Activated CD8-positive, alpha-beta T cell treated with anti-CD3 and anti-CD28 coated beads, Interleukin-2, amount 10 ng/mL, durations not matched to agents 7 days and 5 days (primary cell): ENCODE results near the gene NDUFS2. TPM values are rescaled to one million over a fixed set of nuclear protein-coding genes. Genes with fewer than 3 reads are reported as not detected.
A peak's percentile ranks its signal among the peaks of the same experiment; 100 is the strongest.

Experiments
- ATAC-seq: fragments of 150-1000 bp; cut with Tn5 transposase; one replicate; pipeline ENCODE4 v1.10.0; 2021; ENCODE audit warnings: moderate library complexity
- CTCF ChIA-PET: fragments of 350-600 bp; sonication (Branson Sonifier 250); formaldehyde crosslinking; loops from one replicate; lab custom pipeline; 2021; ENCODE audit warnings: antibody characterized with exemption; lab: Charles Lee
- POLR2A ChIA-PET: fragments of 350-600 bp; sonication (Branson Sonifier 250); formaldehyde crosslinking; loops from one replicate; lab custom pipeline; 2021; ENCODE audit warnings: antibody characterized with exemption; lab: Charles Lee
- DNase-seq: peaks from one replicate; pipeline ENCODE4 v3.0.0-alpha.2; 2020
- H3K27ac Mint-ChIP-seq: one replicate; pipeline ENCODE4 v1.8.0; 2021; ENCODE audit warnings: mild to moderate bottlenecking, mixed read lengths
- H3K27me3 Mint-ChIP-seq: one replicate; pipeline ENCODE4 v1.8.0; 2021; ENCODE audit warnings: low read depth, mixed read lengths
- H3K36me3 Mint-ChIP-seq: one replicate; pipeline ENCODE4 v1.8.0; 2021; ENCODE audit warnings: low read depth, mixed read lengths
- H3K4me1 Mint-ChIP-seq: one replicate; pipeline ENCODE4 v1.8.0; 2021; ENCODE audit warnings: low read depth, mixed read lengths
- H3K4me3 Mint-ChIP-seq: one replicate; pipeline ENCODE4 v1.8.0; 2021; ENCODE audit warnings: mild to moderate bottlenecking, mixed read lengths
- H3K9me3 Mint-ChIP-seq: one replicate; pipeline ENCODE4 v1.8.0; 2022; ENCODE audit warnings: mixed read lengths; ENCODE audit not compliant: insufficient read depth
- total RNA-seq, 2 experiments: library from RNA; stranded (reverse); gene quantifications; one replicate each; pipeline ENCODE4 v1.2.3, GENCODE V29; 2021

NDUFS2 gene
- 10 to 100 TPM; 73.6 to 76.8 TPM for total RNA-seq

GRCh38 chr1:161201836-161202712 lies at the start of gene NDUFS2:
Gene NDUFS2 (plus strand): TSS chr1:161202367. CDS start chr1:161202386, 19 bp downstream.
- no peaks in the 10 kb centered on the region for H3K27me3 Mint-ChIP-seq
- H3K4me3 Mint-ChIP-seq = peak within 1 kb of the TSS; percentile 93
- DNase-seq (peak; percentile 99), ATAC-seq (peak; percentile 99)
- ChIA-PET CTCF (interaction anchor here (0.6 to 18.1 kb wide), 13 partner anchors 8 to 187 kb away, joined by 3 to 331 read pairs (median 8); partner anchors contain the start of genes APOA2, B4GALT3, FCER1G and PPOX), POLR2A (interaction anchor here (0.5 to 3.7 kb wide), 29 partner anchors 9 to 936 kb away, joined by 3 to 38 read pairs (median 5); partner anchors contain the start of genes APOA2, ARHGAP30, B4GALT3 and DEDD)
- peak within 1 kb of the TSS; percentile 95 for H3K27ac Mint-ChIP-seq
- H3K9me3 Mint-ChIP-seq = no peaks in the 10 kb centered on the region
- H3K36me3 Mint-ChIP-seq = peaks cover 41% of the 10 kb centered on the region
- H3K4me1 Mint-ChIP-seq = peaks cover 78% of the 10 kb centered on the region

- ChIA-PET POLR2A (interaction anchor here (0.6 to 6.3 kb wide), 14 partner anchors 9 to 107 kb away, joined by 3 to 51 read pairs (median 6); partner anchors contain the start of genes ARHGAP30, B4GALT3, DEDD and NDUFS2), CTCF (interaction anchor here (0.8 to 3.1 kb wide), 7 partner anchors 13 to 138 kb away, joined by 3 to 38 read pairs (median 4); partner anchors contain the start of genes B4GALT3, DEDD, PPOX and TOMM40L)
- ATAC-seq (no peak), DNase-seq (no peak)
- peak overlapping the region; percentile 100 for H3K27ac Mint-ChIP-seq
- H3K9me3 Mint-ChIP-seq = no peaks in the 10 kb centered on the region
- peak overlapping the region; percentile 88 for H3K4me3 Mint-ChIP-seq
- H3K36me3 Mint-ChIP-seq = peaks cover 20% of the 10 kb centered on the region
- no peaks in the 10 kb centered on the region for H3K27me3 Mint-ChIP-seq
- H3K4me1 Mint-ChIP-seq = peaks cover 21% of the 10 kb centered on the region
These were observed 49.0 kb upstream of the NDUFS2 start for GRCh38 chr1:161153176-161153575.

GRCh38 chr1:161153682-161154337 lies 48.4 kb upstream of the NDUFS2 start, which contains the start of gene UFC1:
Gene UFC1 (plus strand): TSS chr1:161153978. CDS start chr1:161153998, 20 bp downstream.
- CTCF ChIA-PET = interaction anchor here (0.8 to 3.1 kb wide), 8 partner anchors 12 to 156 kb away, joined by 3 to 38 read pairs (median 4); partner anchors contain the start of genes B4GALT3, DEDD, PPOX and TOMM40L
- peak within 1 kb of the TSS; percentile 88 for H3K4me3 Mint-ChIP-seq
- DNase-seq (peak; percentile 91), ATAC-seq (peak; percentile 94)
- POLR2A ChIA-PET = interaction anchor here (0.6 to 6.3 kb wide), 16 partner anchors 8 to 236 kb away, joined by 3 to 51 read pairs (median 6); partner anchors contain the start of genes ARHGAP30, B4GALT3, DEDD and NDUFS2
- peaks cover 26% of the 10 kb centered on the region for H3K4me1 Mint-ChIP-seq
- H3K27ac Mint-ChIP-seq = peak within 1 kb of the TSS; percentile 100
- no peaks in the 10 kb centered on the region for H3K27me3 Mint-ChIP-seq
- peaks cover 26% of the 10 kb centered on the region for H3K36me3 Mint-ChIP-seq
- no peaks in the 10 kb centered on the region for H3K9me3 Mint-ChIP-seq

GRCh38 chr1:161157867-161158266 lies 44.3 kb upstream of the NDUFS2 start:
- no peak for DNase-seq
- no peak for ATAC-seq
- Mint-ChIP-seq H3K27me3 (no peaks in the 10 kb centered on the region), H3K4me3 (no peak overlapping the region), H3K4me1 (peaks cover 51% of the 10 kb centered on the region), H3K27ac (no peak overlapping the region), H3K9me3 (no peaks in the 10 kb centered on the region), H3K36me3 (peaks cover 41% of the 10 kb centered on the region)
- CTCF ChIA-PET = interaction anchor here (0.7 to 2.1 kb wide), 12 partner anchors 8 to 106 kb away, joined by 3 to 11 read pairs (median 4); partner anchors contain the start of genes ARHGAP30, DEDD and PPOX
- POLR2A ChIA-PET = interaction anchor here (0.6 to 6.3 kb wide), 6 partner anchors 8 to 139 kb away, joined by 3 to 51 read pairs (median 4); partner anchors contain the start of genes NDUFS2 and PPOX

- H3K27me3 Mint-ChIP-seq = no peaks in the 10 kb centered on the region
- H3K27ac Mint-ChIP-seq = peak overlapping the region; percentile 89
- ChIA-PET CTCF (interaction anchor here (0.7 to 2.1 kb wide), 11 partner anchors 9 to 106 kb away, joined by 3 to 7 read pairs (median 3); partner anchors contain the start of genes ARHGAP30 and DEDD), POLR2A (interaction anchor here (0.6 to 1.9 kb wide), 5 partner anchors 9 to 140 kb away, joined by 3 to 8 read pairs (median 4); partner anchors contain the start of gene NDUFS2)
- peaks cover 45% of the 10 kb centered on the region for H3K36me3 Mint-ChIP-seq
- H3K9me3 Mint-ChIP-seq = no peaks in the 10 kb centered on the region
- peak overlapping the region; percentile 86 for H3K4me3 Mint-ChIP-seq
- peaks cover 51% of the 10 kb centered on the region for H3K4me1 Mint-ChIP-seq
- ATAC-seq = no peak
- DNase-seq = no peak
These were observed 43.7 kb upstream of the NDUFS2 start for GRCh38 chr1:161158316-161159010.

GRCh38 chr1:161159087-161159912 lies 42.9 kb upstream of the NDUFS2 start, which contains the start of gene USP21:
Gene USP21 (plus strand): TSS chr1:161159500. CDS start chr1:161160641, 1,141 bp downstream.
- peaks cover 51% of the 10 kb centered on the region for H3K4me1 Mint-ChIP-seq
- POLR2A ChIA-PET = interaction anchor here (1.3 to 1.9 kb wide), 3 partner anchors 10 to 43 kb away, joined by 3 to 8 read pairs (median 4); partner anchors contain the start of gene NDUFS2
- peaks cover 52% of the 10 kb centered on the region for H3K36me3 Mint-ChIP-seq
- H3K4me3 Mint-ChIP-seq = peak within 1 kb of the TSS; percentile 86
- no peaks in the 10 kb centered on the region for H3K27me3 Mint-ChIP-seq
- H3K27ac Mint-ChIP-seq = peak within 1 kb of the TSS; percentile 89
- no peaks in the 10 kb centered on the region for H3K9me3 Mint-ChIP-seq
- DNase-seq = peak; percentile 94
- ATAC-seq = peak; percentile 91
- CTCF ChIA-PET = interaction anchor here (0.9 to 2.1 kb wide), 5 partner anchors 33 to 88 kb away, joined by 3 to 7 read pairs (median 4); no protein-coding TSS in a partner anchor

GRCh38 chr1:161159913-161160243 lies 42.3 kb upstream of the NDUFS2 start:
- Mint-ChIP-seq H3K4me3 (peak overlapping the region; percentile 86), H3K27me3 (no peaks in the 10 kb centered on the region), H3K36me3 (peaks cover 57% of the 10 kb centered on the region), H3K4me1 (peaks cover 49% of the 10 kb centered on the region), H3K27ac (peak overlapping the region; percentile 80), H3K9me3 (no peaks in the 10 kb centered on the region)
- ChIA-PET POLR2A (interaction anchor here (1.4 to 1.9 kb wide), 2 partner anchors 17 to 42 kb away, joined by 4 to 8 read pairs; partner anchors contain the start of gene NDUFS2), CTCF (no interaction called here)
- DNase-seq (no peak), ATAC-seq (no peak)

- DNase-seq (no peak), ATAC-seq (no peak)
- no peaks in the 10 kb centered on the region for H3K27me3 Mint-ChIP-seq
- CTCF ChIA-PET = no interaction called here
- POLR2A ChIA-PET = no interaction called here
- H3K36me3 Mint-ChIP-seq = peaks cover 56% of the 10 kb centered on the region
- H3K4me3 Mint-ChIP-seq = peak overlapping the region; percentile 86
- H3K9me3 Mint-ChIP-seq = no peaks in the 10 kb centered on the region
- peaks cover 48% of the 10 kb centered on the region for H3K4me1 Mint-ChIP-seq
- H3K27ac Mint-ChIP-seq = no peak overlapping the region
These were observed 41.5 kb upstream of the NDUFS2 start for GRCh38 chr1:161160671-161161145.

- Mint-ChIP-seq H3K9me3 (no peaks in the 10 kb centered on the region), H3K36me3 (peaks cover 54% of the 10 kb centered on the region)
These were observed 40.5 kb upstream of the NDUFS2 start for GRCh38 chr1:161161652-161162051.

More at GRCh38 chr1:161161652-161162051, 40.5 kb upstream of the NDUFS2 start:
- ChIA-PET POLR2A (interaction anchor here (1.1 to 1.5 kb wide), 2 partner anchors 8 to 92 kb away, joined by 3 to 7 read pairs; partner anchors contain the start of genes ARHGAP30 and UFC1), CTCF (interaction anchor here (1.0 kb wide), 1 partner anchor 58 kb away, joined by 3 read pairs; no protein-coding TSS in a partner anchor)
- DNase-seq (no peak), ATAC-seq (no peak)
- Mint-ChIP-seq H3K4me3 (no peak overlapping the region), H3K27me3 (no peaks in the 10 kb centered on the region), H3K27ac (no peak overlapping the region), H3K4me1 (peaks cover 49% of the 10 kb centered on the region)
